HG02623 (cell line): ENCODE results near the gene OR4D6.

Source experiments
- ATAC-seq: cut with Tn5 transposase; IDR thresholded peaks from one replicate; pipeline ENCODE4 v1.9.1; 2021; ENCODE audit warnings: moderate library complexity; ENCODE audit not compliant: unreplicated experiment

Gene OR4D6

DNA sequence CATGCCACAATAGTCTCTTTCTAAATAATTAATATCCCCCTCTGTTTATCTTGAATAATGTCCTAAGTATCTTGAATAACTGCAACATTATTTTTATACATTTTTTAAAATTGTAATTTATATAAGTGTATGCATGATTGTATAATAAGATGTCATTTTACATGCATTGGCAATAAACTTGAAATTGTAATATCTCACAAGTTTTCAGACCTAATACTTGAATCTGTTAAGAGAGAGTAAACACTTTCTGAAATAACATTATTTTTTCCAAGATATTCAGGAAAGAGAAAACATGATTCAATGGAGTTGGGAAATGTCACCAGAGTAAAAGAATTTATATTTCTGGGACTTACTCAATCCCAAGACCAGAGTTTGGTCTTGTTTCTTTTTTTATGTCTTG lies 46.5 kb downstream of the OR4D6 start, which contains the start of gene OR4D11:
TSS of gene OR4D11 (plus strand) at position 301 of the 400 bp plus-strand sequence. CDS start at position 301, 0 bp downstream.
- no peak for ATAC-seq
